HEK293 (cell line): ENCODE measurements around the gene NIN.

Experiments used
- CTCF ChIA-PET: fragments of 350-600 bp; formaldehyde crosslinking; extraction: SDS; loops from one replicate; lab custom pipeline; 2021; ENCODE audit warnings: antibody characterized with exemption; lab: Yijun Ruan, JAX
- POLR2A ChIA-PET: fragments of 300-600 bp; formaldehyde crosslinking; extraction: SDS; loops from one replicate; lab custom pipeline; 2020; ENCODE audit warnings: antibody characterized with exemption, inconsistent platforms; lab: Yijun Ruan, JAX
- H3K27ac ChIP-seq: fragments of 200-500 bp; sonication (Bioruptor generic); 2 replicates; pipeline ENCODE4 v1.5.1; 2014; ENCODE audit warnings: low read depth, low read length, control low read depth, inconsistent platforms; ENCODE audit errors: extremely low read depth
- H3K36me3 ChIP-seq, 2 experiments: fragments of 200-500 bp in 1 of 2; sonication (Bioruptor generic) in 1 of 2; 1 replicate in 1 of 2; 2 replicates in 1 of 2; pipeline ENCODE4 v1.5.1; 2014 to 2017; ENCODE audit warnings: inconsistent platforms in 2 of 2, low read length in 2 of 2; ENCODE audit not compliant: control insufficient read depth in 2 of 2, insufficient read depth in 1 of 2
- H3K4me1 ChIP-seq: fragments of 200-500 bp; sonication (Bioruptor generic); 2 replicates; pipeline ENCODE4 v1.5.1; 2014; ENCODE audit warnings: mild to moderate bottlenecking, low read length, inconsistent platforms; ENCODE audit not compliant: control insufficient read depth, insufficient read depth
- H3K4me3 ChIP-seq: 2 replicates; pipeline ENCODE4 v1.5.1; 2011; ENCODE audit warnings: low read depth, mild to moderate bottlenecking, control low read depth, low read length, moderate library complexity
- H3K9me3 ChIP-seq: fragments of 200-500 bp; sonication (Bioruptor generic); 2 replicates; pipeline ENCODE4 v1.5.1; 2014; ENCODE audit warnings: low read depth, low read length, inconsistent platforms; ENCODE audit not compliant: control insufficient read depth, insufficient read depth
- EGR2 ChIP-seq: fragments of 450-650 bp; formaldehyde crosslinking; IDR thresholded peaks from 2 replicates; pipeline ENCODE4 v1.5.1; 2016; ENCODE audit warnings: low read depth, missing biosample characterization, missing genetic modification characterization
- KLF16 ChIP-seq: fragments of 450-650 bp; formaldehyde crosslinking; IDR thresholded peaks from 2 replicates; pipeline ENCODE4 v1.5.1; 2017; ENCODE audit warnings: missing biosample characterization, missing genetic modification characterization
- KLF17 ChIP-seq: fragments of 450-650 bp; formaldehyde crosslinking; IDR thresholded peaks from 2 replicates; pipeline ENCODE4 v1.5.1; 2016; ENCODE audit warnings: missing biosample characterization, missing genetic modification characterization
- KLF7 ChIP-seq: fragments of 450-650 bp; formaldehyde crosslinking; IDR thresholded peaks from 2 replicates; pipeline ENCODE4 v1.5.1; 2016; ENCODE audit warnings: missing biosample characterization, missing genetic modification characterization, borderline replicate concordance
- TRIM28 ChIP-seq: IDR thresholded peaks from 2 replicates; pipeline ENCODE4 v1.6.1; 2011; ENCODE audit warnings: low read length, control low read depth, borderline replicate concordance
- YY1 ChIP-seq: fragments of 450-650 bp; formaldehyde crosslinking; IDR thresholded peaks from 2 replicates; pipeline ENCODE4 v1.5.1; 2018; ENCODE audit warnings: missing biosample characterization, missing genetic modification characterization
- ZBTB21 ChIP-seq: fragments of 450-650 bp; formaldehyde crosslinking; IDR thresholded peaks from 2 replicates; pipeline ENCODE4 v1.5.1; 2017; ENCODE audit warnings: missing biosample characterization, missing genetic modification characterization
- ZNF132 ChIP-seq: fragments of 450-650 bp; formaldehyde crosslinking; IDR thresholded peaks from 2 replicates; pipeline ENCODE4 v1.5.1; 2017; ENCODE audit warnings: missing biosample characterization, missing genetic modification characterization, borderline replicate concordance
- ZNF140 ChIP-seq: fragments of 450-650 bp; formaldehyde crosslinking; IDR thresholded peaks from 2 replicates; pipeline ENCODE4 v1.5.1; 2016; ENCODE audit warnings: missing biosample characterization, missing genetic modification characterization
- ZNF239 ChIP-seq: fragments of 450-650 bp; formaldehyde crosslinking; IDR thresholded peaks from 2 replicates; pipeline ENCODE4 v1.5.1; 2016; ENCODE audit warnings: missing biosample characterization, missing genetic modification characterization
- ZNF24 ChIP-seq: fragments of 450-650 bp; formaldehyde crosslinking; IDR thresholded peaks from 2 replicates; pipeline ENCODE4 v1.5.1; 2016; ENCODE audit warnings: missing biosample characterization, missing genetic modification characterization
- ZNF561 ChIP-seq: fragments of 450-650 bp; IDR thresholded peaks from 2 replicates; pipeline ENCODE4 v1.5.1; 2018; ENCODE audit warnings: missing biosample characterization, missing genetic modification characterization, borderline replicate concordance
- ZNF777 ChIP-seq: fragments of 450-650 bp; formaldehyde crosslinking; IDR thresholded peaks from 2 replicates; pipeline ENCODE4 v1.5.1; 2017; ENCODE audit warnings: missing biosample characterization, missing genetic modification characterization, borderline replicate concordance
- ZNF785 ChIP-seq: fragments of 450-650 bp; formaldehyde crosslinking; IDR thresholded peaks from 2 replicates; pipeline ENCODE4 v1.5.1; 2016; ENCODE audit warnings: missing biosample characterization, missing genetic modification characterization
- ZNF837 ChIP-seq: fragments of 450-650 bp; formaldehyde crosslinking; IDR thresholded peaks from 2 replicates; pipeline ENCODE4 v1.5.1; 2016; ENCODE audit warnings: missing biosample characterization, missing genetic modification characterization
- TF ChIP-seq, protein P1 (sequence below): IDR thresholded peaks from 2 replicates; pipeline ENCODE4 v1.6.1; 2011; ENCODE audit warnings: mild to moderate bottlenecking, low read depth, low read length, borderline replicate concordance
- TF ChIP-seq, protein P2 (sequence below): fragments of 450-650 bp; IDR thresholded peaks from 2 replicates; pipeline ENCODE4 v1.5.1; 2018; ENCODE audit warnings: missing biosample characterization, mild to moderate bottlenecking, missing genetic modification characterization
- TF ChIP-seq, protein P3 (sequence below): fragments of 450-650 bp; formaldehyde crosslinking; IDR thresholded peaks from 2 replicates; pipeline ENCODE4 v1.5.1; 2016; ENCODE audit warnings: missing biosample characterization, missing genetic modification characterization
- TF ChIP-seq, protein P4 (sequence below): fragments of 450-650 bp; formaldehyde crosslinking; IDR thresholded peaks from 2 replicates; pipeline ENCODE4 v1.5.1; 2016; ENCODE audit warnings: missing biosample characterization, missing genetic modification characterization, low read depth
- TF ChIP-seq, protein P5 (sequence below): fragments of 450-650 bp; formaldehyde crosslinking; IDR thresholded peaks from 2 replicates; pipeline ENCODE4 v1.5.1; 2016; ENCODE audit warnings: missing biosample characterization, missing genetic modification characterization

Gene NIN

GRCh38 chr14:50830932-50831725 lies at the start of gene NIN (continued):
- TF ChIP-seq, protein P1, sequence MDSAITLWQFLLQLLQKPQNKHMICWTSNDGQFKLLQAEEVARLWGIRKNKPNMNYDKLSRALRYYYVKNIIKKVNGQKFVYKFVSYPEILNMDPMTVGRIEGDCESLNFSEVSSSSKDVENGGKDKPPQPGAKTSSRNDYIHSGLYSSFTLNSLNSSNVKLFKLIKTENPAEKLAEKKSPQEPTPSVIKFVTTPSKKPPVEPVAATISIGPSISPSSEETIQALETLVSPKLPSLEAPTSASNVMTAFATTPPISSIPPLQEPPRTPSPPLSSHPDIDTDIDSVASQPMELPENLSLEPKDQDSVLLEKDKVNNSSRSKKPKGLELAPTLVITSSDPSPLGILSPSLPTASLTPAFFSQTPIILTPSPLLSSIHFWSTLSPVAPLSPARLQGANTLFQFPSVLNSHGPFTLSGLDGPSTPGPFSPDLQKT = no peak
- TF ChIP-seq, all 188 proteins: peak for 35

- ChIA-PET CTCF (interaction anchor here (0.5 to 1.0 kb wide), 2 partner anchors 13 to 220 kb away, joined by 3 to 4 read pairs; no protein-coding TSS in a partner anchor), POLR2A (no interaction called here)
- Histone ChIP-seq H3K9me3 (no peaks in the 10 kb centered on the region), H3K4me3 (no peak overlapping the region), H3K27ac (no peak overlapping the region), H3K4me1 (no peaks in the 10 kb centered on the region), H3K36me3 (no peaks in the 10 kb centered on the region)
- TF ChIP-seq YY1 (tag by site-specific recombination) = no peak
- no peak for TF ChIP-seq ZNF24
- TF ChIP-seq KLF16 = no peak
- no peak for TF ChIP-seq ZNF777
- TF ChIP-seq ZNF132 = no peak
- TF ChIP-seq, protein P2, sequence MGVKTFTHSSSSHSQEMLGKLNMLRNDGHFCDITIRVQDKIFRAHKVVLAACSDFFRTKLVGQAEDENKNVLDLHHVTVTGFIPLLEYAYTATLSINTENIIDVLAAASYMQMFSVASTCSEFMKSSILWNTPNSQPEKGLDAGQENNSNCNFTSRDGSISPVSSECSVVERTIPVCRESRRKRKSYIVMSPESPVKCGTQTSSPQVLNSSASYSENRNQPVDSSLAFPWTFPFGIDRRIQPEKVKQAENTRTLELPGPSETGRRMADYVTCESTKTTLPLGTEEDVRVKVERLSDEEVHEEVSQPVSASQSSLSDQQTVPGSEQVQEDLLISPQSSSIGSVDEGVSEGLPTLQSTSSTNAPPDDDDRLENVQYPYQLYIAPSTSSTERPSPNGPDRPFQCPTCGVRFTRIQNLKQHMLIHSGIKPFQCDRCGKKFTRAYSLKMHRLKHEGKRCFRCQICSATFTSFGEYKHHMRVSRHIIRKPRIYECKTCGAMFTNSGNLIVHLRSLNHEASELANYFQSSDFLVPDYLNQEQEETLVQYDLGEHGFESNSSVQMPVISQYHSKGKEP (tag by site-specific recombination) = no peak
- TF ChIP-seq TRIM28 = no peak
- no peak for TF ChIP-seq KLF7
- TF ChIP-seq ZNF140 (tag by site-specific recombination) = no peak
- no peak for TF ChIP-seq ZNF239
- no peak for TF ChIP-seq EGR2 (tag by site-specific recombination)
- TF ChIP-seq ZBTB21 (tag by site-specific recombination) = no peak
Measured at GRCh38 chr14:50875359-50876070, 44.6 kb upstream of the NIN start.

DNA sequence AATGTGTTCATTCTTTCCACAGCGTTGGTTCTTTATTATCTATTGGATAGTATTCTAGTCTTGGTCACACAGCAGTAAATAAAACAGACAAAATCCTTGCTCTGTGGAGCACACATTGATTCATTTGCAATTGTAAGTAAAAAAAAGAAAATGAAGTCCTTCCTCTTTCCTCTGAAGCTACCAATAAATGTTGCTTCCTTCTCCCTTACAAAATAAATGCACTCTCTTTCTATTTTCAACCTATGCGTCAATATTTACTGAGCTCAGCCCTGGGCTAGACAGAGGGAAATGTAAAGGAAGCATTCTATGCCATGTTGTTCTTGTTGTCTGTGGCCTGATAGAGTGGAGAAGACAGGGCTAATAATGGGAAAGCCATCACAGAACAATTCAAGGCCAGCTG lies 43.8 kb upstream of the NIN start:
- Histone ChIP-seq H3K4me3 (no peak overlapping the region), H3K27ac (no peak overlapping the region)
- POLR2A ChIA-PET = no interaction called here
- no peak for TF ChIP-seq ZNF561 (tag by site-specific recombination)
- TF ChIP-seq, protein P3, sequence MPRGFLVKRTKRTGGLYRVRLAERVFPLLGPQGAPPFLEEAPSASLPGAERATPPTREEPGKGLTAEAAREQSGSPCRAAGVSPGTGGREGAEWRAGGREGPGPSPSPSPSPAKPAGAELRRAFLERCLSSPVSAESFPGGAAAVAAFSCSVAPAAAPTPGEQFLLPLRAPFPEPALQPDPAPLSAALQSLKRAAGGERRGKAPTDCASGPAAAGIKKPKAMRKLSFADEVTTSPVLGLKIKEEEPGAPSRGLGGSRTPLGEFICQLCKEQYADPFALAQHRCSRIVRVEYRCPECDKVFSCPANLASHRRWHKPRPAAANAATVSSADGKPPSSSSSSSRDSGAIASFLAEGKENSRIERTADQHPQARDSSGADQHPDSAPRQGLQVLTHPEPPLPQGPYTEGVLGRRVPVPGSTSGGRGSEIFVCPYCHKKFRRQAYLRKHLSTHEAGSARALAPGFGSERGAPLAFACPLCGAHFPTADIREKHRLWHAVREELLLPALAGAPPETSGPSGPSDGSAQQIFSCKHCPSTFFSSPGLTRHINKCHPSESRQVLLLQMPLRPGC (tag by site-specific recombination) = no peak
- no peak for TF ChIP-seq ZNF837 (tag by site-specific recombination)
- no peak for TF ChIP-seq KLF17 (tag by site-specific recombination)
- TF ChIP-seq, protein P4, sequence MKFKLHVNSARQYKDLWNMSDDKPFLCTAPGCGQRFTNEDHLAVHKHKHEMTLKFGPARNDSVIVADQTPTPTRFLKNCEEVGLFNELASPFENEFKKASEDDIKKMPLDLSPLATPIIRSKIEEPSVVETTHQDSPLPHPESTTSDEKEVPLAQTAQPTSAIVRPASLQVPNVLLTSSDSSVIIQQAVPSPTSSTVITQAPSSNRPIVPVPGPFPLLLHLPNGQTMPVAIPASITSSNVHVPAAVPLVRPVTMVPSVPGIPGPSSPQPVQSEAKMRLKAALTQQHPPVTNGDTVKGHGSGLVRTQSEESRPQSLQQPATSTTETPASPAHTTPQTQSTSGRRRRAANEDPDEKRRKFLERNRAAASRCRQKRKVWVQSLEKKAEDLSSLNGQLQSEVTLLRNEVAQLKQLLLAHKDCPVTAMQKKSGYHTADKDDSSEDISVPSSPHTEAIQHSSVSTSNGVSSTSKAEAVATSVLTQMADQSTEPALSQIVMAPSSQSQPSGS = no peak
- no peak for TF ChIP-seq ZNF140 (tag by site-specific recombination)
- TF ChIP-seq, protein P5, sequence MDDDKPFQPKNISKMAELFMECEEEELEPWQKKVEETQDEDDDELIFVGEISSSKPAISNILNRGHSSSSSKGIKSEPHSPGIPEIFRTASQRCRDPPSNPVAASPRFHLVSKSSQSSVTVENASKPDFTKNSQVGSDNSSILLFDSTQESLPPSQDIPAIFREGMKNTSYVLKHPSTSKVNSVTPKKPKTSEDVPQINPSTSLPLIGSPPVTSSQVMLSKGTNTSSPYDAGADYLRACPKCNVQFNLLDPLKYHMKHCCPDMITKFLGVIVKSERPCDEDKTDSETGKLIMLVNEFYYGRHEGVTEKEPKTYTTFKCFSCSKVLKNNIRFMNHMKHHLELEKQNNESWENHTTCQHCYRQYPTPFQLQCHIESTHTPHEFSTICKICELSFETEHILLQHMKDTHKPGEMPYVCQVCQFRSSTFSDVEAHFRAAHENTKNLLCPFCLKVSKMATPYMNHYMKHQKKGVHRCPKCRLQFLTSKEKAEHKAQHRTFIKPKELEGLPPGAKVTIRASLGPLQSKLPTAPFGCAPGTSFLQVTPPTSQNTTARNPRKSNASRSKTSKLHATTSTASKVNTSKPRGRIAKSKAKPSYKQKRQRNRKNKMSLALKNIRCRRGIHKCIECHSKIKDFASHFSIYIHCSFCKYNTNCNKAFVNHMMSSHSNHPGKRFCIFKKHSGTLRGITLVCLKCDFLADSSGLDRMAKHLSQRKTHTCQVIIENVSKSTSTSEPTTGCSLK (tag by site-specific recombination) = no peak
- no peak for TF ChIP-seq ZNF785 (tag by site-specific recombination)

More for the DNA sequence above, 43.8 kb upstream of the NIN start:
- CTCF ChIA-PET = interaction anchor here (0.6 to 1.0 kb wide), 2 partner anchors 13 to 33 kb away, joined by 3 to 5 read pairs; no protein-coding TSS in a partner anchor
- H3K36me3 ChIP-seq = no peaks in the 10 kb centered on the region
- H3K9me3 ChIP-seq = no peaks in the 10 kb centered on the region
- H3K4me1 ChIP-seq = no peaks in the 10 kb centered on the region
